CD4-positive, alpha-beta T cell treated with Interleukin-21 for 1 hour (primary cell): ENCODE results near the gene CCNE1.
"Not testable (repeated sequence)": the region's sequence is repeated elsewhere in the genome, so short reads cannot be mapped to it uniquely, and the experiment has no call there.

ENCODE experiments used
- DNase-seq: peaks from one replicate; pipeline ENCODE4 v3.0.0-alpha.2; 2020

The CCNE1 gene

DNA sequence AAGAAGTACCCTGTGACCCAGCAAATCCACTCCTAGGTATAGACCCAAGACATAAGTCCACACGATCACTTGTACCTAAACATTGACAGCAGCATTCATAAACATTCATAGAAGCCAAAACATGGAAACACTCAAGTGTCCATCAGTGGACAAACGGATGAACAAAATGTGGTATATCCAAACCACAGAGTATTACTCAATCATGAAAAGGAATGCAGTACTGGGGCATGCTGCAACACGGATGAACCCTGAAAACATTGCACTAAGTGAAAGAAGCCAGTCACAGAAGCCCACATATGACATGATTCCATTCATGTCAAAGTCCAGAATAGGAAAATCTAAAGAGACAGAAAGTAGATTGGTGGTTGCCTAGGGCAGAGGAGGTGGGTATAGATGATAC is 22.8 kb upstream of the CCNE1 start:
- no peak for DNase-seq

DNA sequence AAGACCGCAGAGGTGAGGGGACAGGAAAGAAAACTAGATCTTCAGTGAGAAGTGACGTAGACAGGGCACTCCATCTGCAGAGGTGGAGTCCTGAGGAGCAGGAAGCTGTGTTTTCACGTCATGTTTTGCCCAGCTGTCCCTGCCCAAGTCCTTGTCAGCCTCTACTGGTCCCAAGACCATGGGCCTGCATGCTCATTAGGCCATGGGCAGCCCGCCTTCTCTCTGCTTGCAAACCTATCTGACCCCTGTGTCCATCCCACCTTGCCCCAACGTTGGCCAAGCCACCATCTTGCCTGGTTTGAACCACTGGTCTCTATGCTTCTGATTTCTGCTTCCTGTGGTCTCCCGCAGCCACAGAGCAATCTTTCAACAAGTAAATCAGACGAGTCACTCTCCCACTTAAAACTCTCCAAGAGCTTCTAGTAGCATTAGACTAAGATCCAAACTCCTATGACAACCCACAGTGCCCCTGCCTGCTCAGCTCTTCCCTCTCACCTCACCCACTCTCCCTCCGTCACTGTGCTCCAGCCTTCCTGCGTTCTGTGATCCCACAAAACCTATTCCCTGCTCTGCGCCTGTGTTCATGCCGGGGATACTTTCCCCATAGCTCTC is 18.6 kb upstream of the CCNE1 start:
- DNase-seq, result no peak

DNA sequence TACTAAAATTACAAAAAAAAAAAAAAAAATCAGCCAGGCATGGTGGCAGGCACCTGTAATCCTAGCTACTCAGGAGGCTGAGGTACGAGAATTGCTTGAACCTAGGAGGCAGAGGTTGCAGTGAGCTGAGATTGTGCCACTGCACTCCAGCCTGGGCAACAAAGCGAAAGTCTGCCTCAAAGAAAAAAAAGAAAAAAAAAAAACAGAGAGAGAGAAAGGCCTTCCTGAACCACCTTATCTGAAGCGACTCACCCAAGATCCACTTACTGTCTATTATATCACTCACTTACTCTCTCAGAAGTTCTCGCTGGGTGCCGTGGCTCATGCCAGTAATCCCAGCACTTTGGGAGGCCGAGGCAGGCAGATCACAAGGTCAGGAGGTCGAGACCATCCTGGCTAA is 17.3 kb upstream of the CCNE1 start:
- DNase-seq, result not testable (repeated sequence)

DNA sequence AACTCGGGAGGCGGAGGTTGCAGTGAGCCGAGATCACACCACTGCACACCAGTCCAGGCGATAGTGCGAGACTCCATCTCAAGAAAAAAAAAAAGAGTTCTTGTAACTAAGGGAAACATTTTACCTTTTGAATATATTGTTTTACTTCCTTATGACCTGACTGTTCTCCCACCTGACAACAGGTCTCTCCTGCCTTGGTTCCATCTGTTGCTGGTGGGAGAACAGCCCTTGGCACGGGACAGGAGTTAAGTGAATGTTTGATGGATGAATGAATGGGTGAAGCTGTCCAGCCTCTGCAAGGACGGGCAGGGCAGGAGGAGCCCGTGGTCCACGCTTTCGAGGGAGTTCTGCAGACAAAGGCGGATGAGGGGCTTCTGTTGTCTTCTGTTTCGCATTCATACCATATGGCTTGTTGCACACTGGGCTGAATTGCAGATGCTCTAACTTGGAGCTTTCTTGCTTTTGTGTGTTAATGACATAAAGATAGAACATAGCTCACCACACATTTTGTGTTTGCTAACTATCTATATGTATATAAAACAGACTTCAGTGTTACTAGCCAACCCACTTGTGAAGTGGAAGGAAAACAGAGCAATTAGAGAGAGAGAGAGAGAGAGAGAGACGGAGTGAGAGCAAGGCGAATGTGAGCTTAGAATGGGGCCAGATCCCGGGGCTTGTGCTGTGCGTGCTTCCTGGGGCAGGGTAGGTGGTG is 16.2 kb upstream of the CCNE1 start:
- DNase-seq, result no peak

DNA sequence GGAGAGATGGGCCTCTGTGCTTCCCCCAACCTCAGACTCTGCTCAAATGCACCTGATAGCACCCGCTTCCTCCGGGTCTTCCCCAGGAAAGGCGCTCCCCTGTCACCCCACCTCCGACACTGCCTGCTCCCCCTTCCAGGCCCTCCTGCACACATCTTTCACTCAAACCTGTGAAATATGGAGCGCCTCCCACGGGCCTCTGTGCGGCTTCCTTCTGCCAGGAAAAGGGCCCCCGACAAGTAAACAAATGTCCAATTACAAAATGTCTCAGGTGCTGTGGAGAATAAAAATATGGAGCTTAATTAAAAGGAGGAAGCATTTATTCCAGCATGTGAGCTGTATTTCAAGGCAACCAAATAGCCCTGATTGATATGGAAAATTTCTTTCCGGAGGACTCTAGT is 15.6 kb upstream of the CCNE1 start:
- DNase-seq, result no peak

DNA sequence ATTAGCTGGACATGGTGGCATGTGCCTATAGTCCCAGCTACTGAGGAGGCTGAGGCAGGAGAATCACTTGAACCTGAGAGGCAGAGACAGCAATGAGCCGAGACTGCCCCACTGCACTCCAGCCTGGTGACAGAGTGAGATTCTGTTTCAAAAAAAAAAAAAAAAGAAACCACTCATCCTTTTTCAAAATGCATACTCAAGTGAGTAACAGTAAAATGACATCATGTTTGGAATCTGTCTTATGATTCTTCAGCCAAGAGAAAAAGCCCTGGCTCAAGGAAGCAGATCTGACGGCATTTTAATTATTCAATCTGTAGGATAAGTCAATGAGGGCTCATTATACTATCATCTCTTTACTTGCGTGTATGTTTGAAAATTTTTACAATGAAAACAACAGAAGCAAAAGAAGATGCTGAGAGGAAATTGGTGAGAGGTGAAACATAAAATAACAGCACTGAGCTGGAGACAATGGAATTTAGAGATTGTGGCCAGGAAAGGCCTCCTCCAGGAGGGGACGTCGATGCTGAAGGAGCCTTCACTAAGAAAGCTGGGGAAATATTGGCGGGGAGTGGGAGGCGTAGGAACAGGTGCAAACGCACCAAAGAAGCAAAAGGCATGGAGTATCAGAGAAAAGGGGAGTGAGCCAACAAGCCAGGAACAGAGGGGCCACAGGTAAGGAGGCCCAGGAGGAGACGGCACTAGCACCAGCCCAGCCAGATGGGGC is 12.9 kb upstream of the CCNE1 start:
- DNase-seq, result no peak

DNA sequence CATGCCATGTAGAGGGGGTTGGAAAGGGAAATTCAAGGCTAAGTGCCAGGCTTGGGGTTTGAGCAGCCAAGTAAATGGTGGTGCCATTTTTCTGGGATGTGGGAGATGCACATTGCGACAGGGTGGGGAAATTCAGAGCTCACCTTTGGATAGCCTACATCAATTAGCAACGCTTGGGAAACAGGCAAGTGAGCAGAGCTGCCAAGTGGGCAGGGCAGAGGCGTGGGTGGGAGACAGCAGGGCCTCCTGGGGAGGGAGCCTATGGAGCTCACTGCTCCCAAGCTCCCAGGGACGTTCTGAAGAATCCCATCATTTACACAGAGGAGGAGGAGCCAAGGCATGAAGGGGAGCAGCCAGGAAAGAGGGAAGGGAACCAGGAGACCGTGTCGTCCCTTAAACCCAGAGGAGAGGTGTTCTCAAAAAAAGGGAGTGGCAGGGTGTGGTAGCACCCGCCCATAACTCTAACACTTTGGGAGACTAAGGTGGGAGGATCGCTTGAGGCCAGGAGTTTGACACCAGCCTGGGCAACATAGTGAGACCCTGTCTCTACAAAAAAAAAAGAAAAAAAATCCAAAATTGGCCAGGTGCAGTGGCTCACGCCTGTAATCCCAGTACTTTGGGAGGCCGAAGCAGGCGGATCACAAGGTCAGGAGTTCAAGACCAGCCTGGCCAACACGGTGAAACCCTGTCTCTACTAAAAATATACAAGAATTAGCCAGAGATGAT is 11.5 kb upstream of the CCNE1 start:
- DNase-seq, result no peak

DNA sequence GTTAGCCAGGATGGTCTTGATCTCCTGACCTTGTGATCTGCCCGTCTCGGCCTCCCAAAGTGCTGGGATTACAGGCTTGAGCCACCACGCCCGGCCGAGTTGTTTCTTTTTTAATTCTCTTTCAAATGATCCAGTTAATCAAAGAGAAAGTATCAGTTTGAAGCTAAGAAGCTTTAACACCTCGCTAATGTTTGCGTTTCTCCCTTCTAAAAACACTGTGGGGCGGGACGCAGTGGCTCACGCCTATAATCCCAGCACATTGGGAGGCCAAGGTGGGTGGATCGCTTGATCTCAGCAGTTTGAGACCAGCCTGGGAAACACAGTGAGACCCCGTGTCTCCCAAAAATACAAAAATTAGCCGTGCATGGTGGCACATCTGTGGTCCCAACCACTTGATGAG is 7.8 kb upstream of the CCNE1 start:
- DNase-seq, result not testable (repeated sequence)

DNA sequence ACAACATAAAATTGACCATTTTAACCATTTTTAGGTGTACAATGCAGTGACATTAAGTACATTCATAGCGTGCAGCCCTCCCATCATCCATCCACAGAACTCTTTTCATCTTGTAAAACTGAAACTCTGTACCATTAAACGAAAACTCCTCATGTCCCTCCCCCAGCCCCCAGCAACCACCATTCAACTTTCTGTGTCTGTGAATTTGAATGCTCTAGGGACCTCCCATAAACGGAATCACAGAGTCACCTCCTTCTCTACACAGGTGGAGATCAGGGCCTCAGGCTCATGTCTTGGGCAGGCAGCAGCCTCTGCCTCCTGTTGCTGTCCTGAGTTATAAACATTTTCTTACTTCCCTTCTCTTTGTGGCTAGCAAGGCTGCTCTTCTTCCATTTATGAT is 7.3 kb upstream of the CCNE1 start:
- no peak for DNase-seq

DNA sequence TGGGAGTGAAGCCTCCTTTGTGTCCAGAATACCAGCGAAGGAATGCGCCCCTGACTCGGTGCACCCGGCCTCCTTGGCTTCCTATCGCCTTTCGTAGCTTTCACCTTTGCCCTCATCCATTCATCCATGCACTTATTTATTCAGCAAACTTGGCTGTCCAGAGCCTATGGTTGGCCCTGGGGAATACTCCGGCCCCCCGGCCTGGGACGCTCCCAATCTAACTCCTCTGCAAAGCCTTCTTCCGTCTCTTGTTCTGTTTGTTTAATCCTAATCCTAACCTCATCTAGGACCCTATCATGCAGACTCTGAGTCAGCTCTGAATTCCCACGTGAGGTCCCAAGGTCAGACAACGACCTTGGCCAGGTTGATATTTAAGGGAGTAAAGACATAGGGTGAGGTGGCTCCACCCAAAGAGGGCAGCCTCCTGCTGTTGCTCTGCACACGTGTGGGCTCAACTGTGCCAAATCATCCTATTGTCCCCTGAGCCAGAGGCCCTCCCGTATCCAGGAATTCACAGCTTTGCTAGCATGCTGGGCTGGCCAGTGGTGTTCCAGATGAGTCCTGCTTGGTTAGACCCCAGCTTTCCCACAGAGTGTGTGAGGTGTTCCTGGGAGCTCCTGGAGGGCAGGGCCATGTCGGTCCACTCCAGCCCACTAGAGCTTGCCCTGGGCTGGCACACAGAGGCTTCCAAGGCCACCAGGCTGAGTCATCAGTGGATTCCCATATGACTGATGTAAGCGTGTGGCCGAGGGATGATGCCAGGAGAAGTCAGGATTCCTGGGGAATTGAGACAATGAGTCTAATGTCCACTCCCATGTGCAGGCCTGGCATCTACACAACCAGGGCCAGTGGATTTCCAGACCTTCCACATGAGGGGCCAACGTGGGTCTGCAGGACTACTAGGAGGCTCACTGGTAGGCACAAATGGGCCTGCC is 6.5 kb upstream of the CCNE1 start:
- DNase-seq, result no peak

DNA sequence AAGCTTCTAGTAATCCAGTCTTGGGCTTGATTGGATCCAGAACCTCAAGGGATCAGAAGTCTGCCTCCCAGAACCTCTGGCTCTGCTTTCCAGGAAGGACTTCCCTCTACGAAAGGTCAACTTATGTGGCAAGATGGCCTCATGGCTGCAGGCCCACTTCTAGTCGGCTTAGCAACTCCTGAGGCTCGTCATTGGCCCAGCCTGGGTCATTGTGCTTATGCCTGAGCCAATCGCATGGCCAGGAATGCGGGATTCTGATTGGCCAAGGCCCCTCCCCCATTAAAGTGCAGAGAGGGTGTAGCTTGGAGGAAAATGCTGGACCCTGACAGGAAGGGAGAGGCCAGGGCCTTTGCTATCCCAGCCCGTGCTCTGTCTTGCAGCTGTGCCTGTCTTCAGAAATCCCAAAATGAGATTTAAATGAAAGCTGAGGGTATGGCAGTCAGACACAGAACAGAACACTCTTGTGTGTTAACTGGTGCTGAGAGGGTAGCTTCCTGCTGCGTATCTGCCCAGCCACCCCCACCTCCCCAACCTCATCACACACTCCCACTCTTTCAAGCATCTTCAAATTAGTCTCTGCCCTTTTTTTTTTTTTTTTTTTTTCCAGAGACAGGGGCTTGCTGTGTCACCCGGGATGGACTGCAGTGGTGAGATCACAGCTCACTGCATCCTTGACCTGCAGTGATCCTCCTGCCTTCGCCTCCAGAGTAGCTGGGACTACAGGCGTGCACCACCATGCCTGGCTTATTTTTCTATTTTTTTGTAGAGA is 5.5 kb upstream of the CCNE1 start:
- no peak for DNase-seq

DNA sequence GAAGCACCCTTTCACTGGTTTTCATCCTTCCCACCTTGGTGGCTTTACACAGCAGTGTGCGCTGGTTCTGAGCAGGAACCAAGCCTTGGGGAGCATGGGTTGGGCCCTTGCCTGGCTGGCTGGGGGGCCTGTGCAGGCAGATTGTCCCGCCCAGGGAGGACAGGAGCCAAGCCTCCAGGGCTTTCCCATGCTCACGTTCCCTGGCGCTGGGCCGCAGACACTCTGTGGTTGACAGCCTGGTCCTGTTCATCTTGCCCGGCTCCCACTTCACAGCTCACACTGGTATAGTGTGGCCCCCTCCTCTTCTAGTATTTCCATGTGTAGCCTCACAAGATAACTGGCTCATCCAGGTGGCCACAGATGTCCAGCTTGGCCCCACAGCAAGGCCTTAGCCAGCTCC is 4.6 kb upstream of the CCNE1 start:
- no peak for DNase-seq

DNA sequence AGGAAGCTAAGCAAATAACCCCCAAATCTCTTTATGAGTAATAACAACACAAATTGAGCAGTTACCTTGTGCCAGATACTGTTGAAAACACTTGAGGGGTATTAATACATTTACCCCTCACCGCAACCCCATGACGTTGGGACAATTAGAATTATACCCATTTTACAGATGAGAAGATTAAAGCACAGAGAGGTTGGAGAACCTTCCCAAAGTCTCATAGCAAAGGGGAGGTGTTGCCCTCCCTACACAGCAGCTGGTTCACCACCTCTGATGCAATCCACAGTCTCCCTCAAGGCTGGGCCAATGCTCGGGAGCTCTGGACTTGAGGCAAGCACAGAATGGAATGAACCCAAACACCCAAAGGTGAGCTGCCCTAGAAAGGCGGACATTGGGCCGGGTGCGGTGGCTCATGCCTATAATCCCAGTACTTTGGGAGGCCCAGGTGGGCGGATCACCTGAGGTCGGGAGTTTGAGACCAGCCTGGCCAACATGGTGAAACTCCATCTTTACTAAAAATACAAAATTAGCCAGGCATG is 3.9 kb upstream of the CCNE1 start:
- no peak for DNase-seq

DNA sequence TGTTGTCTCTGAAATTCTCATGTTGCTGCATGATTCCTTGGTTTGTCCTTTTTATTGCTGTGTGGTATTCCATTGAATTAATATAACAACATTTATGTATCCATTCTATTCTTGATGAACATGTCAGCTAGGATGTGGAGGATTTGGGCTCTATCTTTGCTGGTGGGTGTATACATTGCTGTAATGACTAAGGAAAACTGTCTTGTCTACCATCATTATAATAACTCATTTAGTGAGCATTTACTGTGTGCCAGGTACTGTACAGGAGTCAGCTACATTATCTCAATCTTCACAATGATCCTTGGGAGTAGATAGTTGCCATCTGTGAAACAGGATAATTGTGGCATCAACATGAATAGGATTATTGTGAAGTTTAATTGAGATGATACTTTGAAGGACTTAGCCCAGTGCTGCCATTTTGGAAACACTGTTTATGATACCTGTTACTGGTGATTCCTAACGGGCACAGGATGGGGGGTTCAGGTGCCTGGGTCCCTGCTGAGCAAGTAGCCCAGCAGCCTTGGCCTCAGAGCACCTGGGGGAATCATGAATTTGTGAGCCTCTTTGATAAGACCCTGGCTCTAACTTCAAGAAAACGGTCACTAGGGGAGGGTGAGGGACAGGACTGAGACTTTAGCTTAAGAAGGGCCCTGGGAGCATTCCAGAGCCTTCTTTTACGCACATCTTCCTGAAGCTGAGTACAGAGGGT is 1.8 kb upstream of the CCNE1 start:
- DNase-seq, result no peak

DNA sequence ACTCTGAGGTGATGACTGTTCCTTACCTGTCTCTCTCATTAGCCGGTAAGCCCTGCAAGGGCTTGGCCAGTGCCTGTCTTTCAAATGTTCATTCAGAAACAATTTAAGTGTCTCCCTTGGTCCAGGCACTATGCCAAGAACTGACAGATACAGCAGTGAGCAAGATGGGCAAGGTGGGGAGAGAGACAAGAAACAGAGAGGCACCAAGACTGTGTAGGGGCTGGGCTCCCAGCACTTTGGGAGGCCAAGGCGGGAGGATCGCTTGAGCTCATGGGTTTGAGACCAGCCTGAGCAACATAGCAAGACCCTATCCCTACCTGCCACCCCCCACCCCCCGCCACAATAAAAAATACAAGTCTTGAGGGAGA is 1.3 kb upstream of the CCNE1 start:
- DNase-seq, result no peak

DNA sequence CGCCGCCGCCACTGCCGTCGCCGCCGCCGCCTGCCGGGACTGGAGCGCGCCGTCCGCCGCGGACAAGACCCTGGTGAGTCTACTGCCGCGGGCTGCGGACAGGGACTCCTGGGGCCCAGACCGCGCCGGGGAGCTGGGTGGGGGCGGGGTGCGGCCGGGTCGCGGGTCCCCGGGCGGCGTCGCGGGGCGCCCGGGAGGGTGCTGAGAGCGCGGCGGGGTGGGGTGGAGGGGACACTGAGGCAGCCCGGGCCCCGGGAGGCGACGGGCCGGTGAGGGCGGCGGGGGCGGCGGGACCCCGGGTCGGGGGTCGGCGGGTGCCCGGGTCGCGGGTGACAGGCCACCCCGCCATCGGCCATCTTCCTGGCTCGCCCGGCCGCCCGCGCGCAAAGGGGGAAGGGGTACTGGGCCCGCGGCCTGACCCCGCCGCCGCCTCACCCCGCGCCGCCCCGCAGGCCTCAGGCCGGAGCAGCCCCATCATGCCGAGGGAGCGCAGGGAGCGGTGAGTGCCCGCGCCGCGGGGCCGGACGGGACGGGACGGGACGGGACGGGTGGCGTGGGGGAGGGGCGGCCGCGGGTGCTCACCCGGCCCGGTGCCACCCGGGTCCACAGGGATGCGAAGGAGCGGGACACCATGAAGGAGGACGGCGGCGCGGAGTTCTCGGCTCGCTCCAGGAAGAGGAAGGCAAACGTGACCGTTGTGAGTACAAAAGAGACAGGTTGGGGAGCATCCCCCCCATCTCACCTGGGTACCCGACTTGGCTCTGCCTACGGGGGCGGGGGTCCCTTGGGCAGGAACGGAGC is 489 bp downstream of the CCNE1 start:
- DNase-seq, result no peak

DNA sequence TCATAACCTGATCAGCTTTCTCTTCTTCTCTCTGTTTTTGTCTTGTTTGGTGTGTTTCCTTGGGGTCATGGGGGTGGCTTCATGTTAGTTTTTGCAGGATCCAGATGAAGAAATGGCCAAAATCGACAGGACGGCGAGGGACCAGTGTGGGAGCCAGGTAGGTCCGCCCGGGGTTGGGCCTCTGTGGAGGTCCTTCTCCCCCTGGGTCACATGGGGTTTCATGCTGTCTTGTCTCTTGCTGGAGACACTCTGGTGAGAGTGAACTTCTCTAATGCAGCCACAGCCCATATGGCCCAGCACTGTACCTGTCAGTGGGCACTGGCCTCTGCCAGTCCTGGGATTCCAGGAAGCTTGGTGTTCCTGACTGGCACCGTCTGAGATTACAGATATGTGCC is 1.1 kb downstream of the CCNE1 start:
- DNase-seq, result no peak

DNA sequence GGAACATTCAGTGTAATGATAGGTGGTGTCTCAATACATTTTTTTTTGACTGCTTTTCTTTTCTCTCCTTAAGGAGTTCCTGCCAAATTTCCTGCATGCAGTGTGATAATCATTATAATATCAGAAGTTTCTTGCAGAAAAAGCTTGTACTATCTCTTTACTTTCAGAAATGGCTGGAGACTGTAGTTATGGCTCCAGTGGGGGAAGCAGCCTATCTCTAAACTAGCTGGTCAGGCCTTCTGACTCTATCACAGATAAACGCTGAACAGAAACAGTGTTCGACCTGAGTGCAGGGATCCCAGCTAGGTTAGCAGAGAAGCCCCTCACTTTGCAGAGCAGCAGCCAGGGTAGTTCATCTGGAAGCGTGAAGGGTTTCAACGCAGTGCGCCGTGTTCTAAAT is 1.9 kb downstream of the CCNE1 start:
- DNase-seq, result no peak

DNA sequence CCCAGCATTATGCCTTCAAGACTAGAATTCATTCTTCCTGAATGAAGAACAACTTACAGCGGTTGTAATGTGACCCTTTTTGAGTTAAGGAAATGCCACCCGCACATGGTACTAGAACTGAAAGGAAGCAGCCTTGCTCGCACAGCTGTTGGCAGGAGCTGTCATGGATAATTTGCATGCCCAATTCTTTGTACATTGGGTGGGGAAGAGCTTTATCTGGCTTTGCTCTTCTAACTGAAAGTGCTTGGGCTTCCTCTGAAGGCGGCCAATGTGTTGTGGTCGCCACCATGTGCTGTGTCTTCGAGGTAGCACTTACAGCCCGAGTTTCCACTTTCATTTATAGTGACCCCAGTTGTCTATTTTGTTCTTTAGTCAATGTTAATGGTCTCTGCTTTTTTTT is 3.4 kb downstream of the CCNE1 start:
- DNase-seq, result no peak

DNA sequence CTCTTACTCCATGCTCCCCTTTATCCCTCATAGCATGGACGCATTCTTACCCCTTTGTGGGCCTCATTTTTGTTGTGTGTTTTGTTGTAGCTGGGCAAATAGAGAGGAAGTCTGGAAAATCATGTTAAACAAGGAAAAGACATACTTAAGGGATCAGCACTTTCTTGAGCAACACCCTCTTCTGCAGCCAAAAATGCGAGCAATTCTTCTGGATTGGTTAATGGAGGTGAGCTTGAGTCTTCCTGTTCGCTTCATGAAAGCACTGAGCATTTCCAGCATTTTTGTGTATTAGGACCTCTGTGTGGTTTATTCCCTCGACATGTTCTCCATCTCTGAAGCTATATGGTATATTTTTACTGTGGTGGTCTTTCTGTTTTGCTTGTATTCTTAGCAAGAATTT is 5.5 kb downstream of the CCNE1 start:
- DNase-seq, result no peak
